Measurements from ENCODE around the gene SORBS1. TPM values are rescaled to one million over a fixed set of nuclear protein-coding genes. Genes with fewer than 3 reads are reported as not detected.

SORBS1 gene
- total RNA-seq, 4 donors from 2014 or later, result 23.3 to 359 (median 72.2) TPM

GRCh38 chr10:95339863-95340262 is 221.3 kb downstream of the SORBS1 start:
- Histone ChIP-seq H3K9me3 (no peaks in the 10 kb centered on the region), H3K27ac (no peak overlapping the region), H3K4me3 (no peak overlapping the region), H3K36me3 (peaks cover 0 to 11% (median 0%) of the 10 kb centered on the region in 3 donors), H3K27me3 (no peaks in the 10 kb centered on the region), H3K4me1 (peaks cover 0 to 27% (median 19%) of the 10 kb centered on the region in 3 donors)
- 96 to 100% methylated on average over 1 of the region's 1 CpG for whole genome bisulfite sequencing, 2 donors
- DNase-seq, result no peak
- intact Hi-C loops (cut with DNase I), result no loop called here
- TF ChIP-seq POLR2A (IDR thresholded peaks at IDR 0.05), result no peak

- Histone ChIP-seq H3K36me3 (peaks cover 0 to 11% (median 0%) of the 10 kb centered on the region in 3 donors), H3K4me3 (no peak overlapping the region), H3K27ac (peak overlapping the region in 3 of 4 donors; percentile 18 to 80 (median 25)), H3K9me3 (no peaks in the 10 kb centered on the region), H3K27me3 (no peaks in the 10 kb centered on the region), H3K4me1 (peaks cover 0 to 37% (median 21%) of the 10 kb centered on the region in 3 donors)
- no peak for DNase-seq
- 86 to 87% methylated on average over 10 of the region's 10 CpGs for WGBS, 2 donors
- intact Hi-C loops (cut with DNase I), result no loop called here
- TF ChIP-seq POLR2A (IDR thresholded peaks at IDR 0.05), result no peak
Observed at GRCh38 chr10:95337423-95338160, 223.6 kb downstream of the SORBS1 start.

- Histone ChIP-seq H3K36me3 (peaks cover 0 to 11% (median 0%) of the 10 kb centered on the region in 3 donors), H3K4me3 (no peak overlapping the region), H3K27ac (peak overlapping the region in 3 of 4 donors; percentile 80 to 89 (median 82)), H3K9me3 (no peaks in the 10 kb centered on the region), H3K4me1 (peaks cover 0 to 33% (median 16%) of the 10 kb centered on the region in 3 donors), H3K27me3 (no peaks in the 10 kb centered on the region)
- intact Hi-C loops (cut with DNase I), result no loop called here
- no peak for DNase-seq
- 79 to 94% methylated on average over 2 to 8 of the region's 9 CpGs for WGBS, 2 donors
- TF ChIP-seq POLR2A (IDR thresholded peaks at IDR 0.05), result no peak
- TF ChIP-seq, protein P1, sequence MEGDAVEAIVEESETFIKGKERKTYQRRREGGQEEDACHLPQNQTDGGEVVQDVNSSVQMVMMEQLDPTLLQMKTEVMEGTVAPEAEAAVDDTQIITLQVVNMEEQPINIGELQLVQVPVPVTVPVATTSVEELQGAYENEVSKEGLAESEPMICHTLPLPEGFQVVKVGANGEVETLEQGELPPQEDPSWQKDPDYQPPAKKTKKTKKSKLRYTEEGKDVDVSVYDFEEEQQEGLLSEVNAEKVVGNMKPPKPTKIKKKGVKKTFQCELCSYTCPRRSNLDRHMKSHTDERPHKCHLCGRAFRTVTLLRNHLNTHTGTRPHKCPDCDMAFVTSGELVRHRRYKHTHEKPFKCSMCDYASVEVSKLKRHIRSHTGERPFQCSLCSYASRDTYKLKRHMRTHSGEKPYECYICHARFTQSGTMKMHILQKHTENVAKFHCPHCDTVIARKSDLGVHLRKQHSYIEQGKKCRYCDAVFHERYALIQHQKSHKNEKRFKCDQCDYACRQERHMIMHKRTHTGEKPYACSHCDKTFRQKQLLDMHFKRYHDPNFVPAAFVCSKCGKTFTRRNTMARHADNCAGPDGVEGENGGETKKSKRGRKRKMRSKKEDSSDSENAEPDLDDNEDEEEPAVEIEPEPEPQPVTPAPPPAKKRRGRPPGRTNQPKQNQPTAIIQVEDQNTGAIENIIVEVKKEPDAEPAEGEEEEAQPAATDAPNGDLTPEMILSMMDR (IDR thresholded peaks at IDR 0.05), result no peak
Observed at GRCh38 chr10:95336702-95337101, 224.5 kb downstream of the SORBS1 start.

DNA sequence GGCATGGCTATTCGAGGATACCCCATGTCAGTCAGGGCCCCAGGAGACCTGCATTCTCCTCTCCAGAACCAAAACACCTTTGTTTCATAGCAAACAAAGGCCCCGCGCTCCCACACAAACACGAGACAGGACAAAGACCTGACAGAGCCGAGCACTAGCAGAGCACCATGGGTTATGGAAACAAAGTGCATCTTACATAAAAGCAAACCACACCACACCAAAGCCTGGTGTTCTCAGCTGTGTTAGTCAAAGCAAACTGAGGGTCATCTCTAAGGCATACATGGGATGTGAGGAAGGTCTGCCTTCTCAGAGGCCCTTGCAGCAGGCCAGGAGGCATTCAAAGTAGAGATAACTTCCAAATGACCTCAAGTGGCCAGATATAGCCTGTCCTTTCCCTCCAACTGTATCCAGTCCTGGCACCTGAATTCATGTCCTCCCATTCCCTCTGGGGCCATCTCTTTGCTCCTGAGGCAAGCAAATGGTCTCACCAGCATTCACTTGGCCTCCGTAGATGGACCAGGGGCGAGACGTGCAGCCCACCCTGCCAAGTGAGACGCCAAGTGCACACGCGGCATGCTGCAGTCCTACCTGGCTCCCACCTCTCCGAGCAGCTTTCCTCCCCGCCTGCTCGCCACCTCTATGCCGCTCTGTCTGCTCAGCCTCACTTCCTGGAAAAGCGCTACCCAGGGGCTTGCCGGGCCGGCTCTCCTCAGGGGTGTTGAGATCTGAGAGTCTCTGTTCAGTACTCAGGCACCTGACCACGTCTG is 225.1 kb downstream of the SORBS1 start:
- no peak overlapping the region for H3K4me3 ChIP-seq
- H3K4me1 ChIP-seq, result peaks cover 0 to 31% (median 16%) of the 10 kb centered on the region in 3 donors
- H3K27ac ChIP-seq, result peak overlapping the region in 3 of 4 donors; percentile 80 to 89 (median 82)
- H3K36me3 ChIP-seq, result peaks cover 0 to 11% (median 0%) of the 10 kb centered on the region in 3 donors
- 78 to 87% methylated on average over 5 to 7 of the region's 19 CpGs for WGBS, 2 donors
- no peak for DNase-seq
- intact Hi-C loops (cut with DNase I), result no loop called here
- no peak for TF ChIP-seq POLR2A (IDR thresholded peaks at IDR 0.05)
- TF ChIP-seq, protein P1 (IDR thresholded peaks at IDR 0.05), result no peak
- no peaks in the 10 kb centered on the region for H3K9me3 ChIP-seq
- H3K27me3 ChIP-seq, result no peaks in the 10 kb centered on the region

GRCh38 chr10:95334805-95335144 is 226.4 kb downstream of the SORBS1 start:
- H3K4me3 ChIP-seq, result no peak overlapping the region
- H3K27me3 ChIP-seq, result no peaks in the 10 kb centered on the region
- DNase-seq, result no peak
- no peaks in the 10 kb centered on the region for H3K9me3 ChIP-seq
- intact Hi-C loops (cut with DNase I), result no loop called here
- TF ChIP-seq, protein P1 (IDR thresholded peaks at IDR 0.05), result no peak
- no peak for TF ChIP-seq POLR2A (IDR thresholded peaks at IDR 0.05)
- peaks cover 0 to 11% (median 0%) of the 10 kb centered on the region in 3 donors for H3K36me3 ChIP-seq
- H3K4me1 ChIP-seq, result peaks cover 0 to 41% (median 16%) of the 10 kb centered on the region in 3 donors
- WGBS, 2 donors, result 52 to 56% methylated on average over 3 of the region's 3 CpGs
- H3K27ac ChIP-seq, result peak overlapping the region; percentile 72 to 89 (median 81)
